ENCODE results near the gene PRMT5.

DNA sequence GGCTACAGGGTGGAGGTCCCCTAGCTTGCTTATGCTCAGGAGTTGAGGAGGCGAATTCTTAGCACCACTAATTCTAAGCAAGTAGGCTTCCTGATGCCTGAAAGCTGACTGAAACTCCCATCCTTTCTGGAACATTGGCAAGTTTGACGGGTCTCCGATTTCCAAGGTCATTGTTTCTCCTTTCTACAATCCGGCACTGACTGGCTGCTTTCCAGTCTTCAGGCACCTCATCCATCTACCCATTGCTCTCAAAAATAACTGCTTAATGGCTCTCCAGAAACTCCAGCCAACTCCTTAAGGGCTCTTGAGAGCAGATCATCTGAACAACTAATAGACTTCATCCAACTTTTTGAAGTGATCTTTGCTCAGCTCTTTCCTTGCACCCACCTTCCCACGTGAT lies 32.8 kb downstream of the PRMT5 start:
- no peak for TF ChIP-seq EP300 (IDR thresholded peaks at IDR 0.05)
- TF ChIP-seq POLR2A (IDR thresholded peaks at IDR 0.05), result no peak
